ENCODE results near the gene QSER1. TPM values are rescaled to one million over a fixed set of nuclear protein-coding genes. Genes with fewer than 3 reads are reported as not detected.
"Not testable (repeated sequence)": the region's sequence is repeated elsewhere in the genome, so short reads cannot be mapped to it uniquely, and the experiment has no call there.

Gene QSER1
- polyA plus RNA-seq, 3 donors from 2014 or later: 0.89 to 1.3 TPM; not detected in 1

- no peak for DNase-seq
- Mint-ChIP-seq H3K4me1 (no peaks in the 10 kb centered on the region), H3K9me3 (no peaks in the 10 kb centered on the region), H3K27me3 (ENCODE audit: low read depth in 3 of 3) (peaks cover 1 to 11% (median 6%) of the 10 kb centered on the region in 3 donors), H3K4me3 (no peak overlapping the region), H3K27ac (no peak overlapping the region), H3K36me3 (peaks cover 0 to 3% (median 0%) of the 10 kb centered on the region in 3 donors)
Observed at GRCh38 chr11:33027233-33027632, 134.6 kb downstream of the QSER1 start.

- Mint-ChIP-seq H3K36me3 (peaks cover 0 to 3% (median 0%) of the 10 kb centered on the region in 3 donors), H3K4me3 (no peak overlapping the region), H3K9me3 (no peaks in the 10 kb centered on the region), H3K27me3 (ENCODE audit: low read depth in 3 of 3) (peaks cover 1 to 16% (median 6%) of the 10 kb centered on the region in 3 donors), H3K4me1 (no peaks in the 10 kb centered on the region), H3K27ac (no peak overlapping the region)
- DNase-seq: no peak
Observed at GRCh38 chr11:33027846-33028536, 135.4 kb downstream of the QSER1 start.

GRCh38 chr11:33028537-33028914 lies 135.9 kb downstream of the QSER1 start:
- Mint-ChIP-seq H3K27ac (no peak overlapping the region), H3K9me3 (no peaks in the 10 kb centered on the region), H3K4me3 (no peak overlapping the region), H3K36me3 (peaks cover 0 to 3% (median 0%) of the 10 kb centered on the region in 3 donors), H3K27me3 (ENCODE audit: low read depth in 3 of 3) (peaks cover 1 to 16% (median 6%) of the 10 kb centered on the region in 3 donors), H3K4me1 (no peaks in the 10 kb centered on the region)
- no peak for DNase-seq

GRCh38 chr11:33029218-33029617 lies 136.6 kb downstream of the QSER1 start:
- H3K27ac Mint-ChIP-seq, DNase-seq, H3K9me3 Mint-ChIP-seq, H3K4me1 Mint-ChIP-seq, H3K4me3 Mint-ChIP-seq, H3K36me3 Mint-ChIP-seq: not testable (repeated sequence)
- peaks cover 1 to 16% (median 6%) of the 10 kb centered on the region in 3 donors for H3K27me3 Mint-ChIP-seq (ENCODE audit: low read depth in 3 of 3)

Other genes starting within 250 kb of the QSER1 start
- gene CCDC73, start 98.1 kb upstream of the QSER1 start, polyA plus RNA-seq: not detected
- not detected for gene PRRG4, start 62.9 kb upstream of the QSER1 start, polyA plus RNA-seq
- 1 to 10 TPM in 2 of 3 donors, under 1 TPM in 1; 0.65 to 1.3 (median 1.3) TPM for gene DEPDC7, start 123.1 kb downstream of the QSER1 start, polyA plus RNA-seq
- gene TCP11L1, start 146.8 kb downstream of the QSER1 start, polyA plus RNA-seq: 1 to 10 TPM; 3.6 to 9.9 (median 6.7) TPM

Data from immature natural killer cell (primary cell).